HG03439 (cell line): ENCODE results near the gene RPL28.
"Not testable (repeated sequence)": the region's sequence is repeated elsewhere in the genome, so short reads cannot be mapped to it uniquely, and the experiment has no call there.

Experiments used
- ATAC-seq: cut with Tn5 transposase; IDR thresholded peaks from one replicate; pipeline ENCODE4 v1.9.1; 2021; ENCODE audit warnings: mild to moderate bottlenecking, moderate library complexity; ENCODE audit not compliant: unreplicated experiment

The RPL28 gene

DNA sequence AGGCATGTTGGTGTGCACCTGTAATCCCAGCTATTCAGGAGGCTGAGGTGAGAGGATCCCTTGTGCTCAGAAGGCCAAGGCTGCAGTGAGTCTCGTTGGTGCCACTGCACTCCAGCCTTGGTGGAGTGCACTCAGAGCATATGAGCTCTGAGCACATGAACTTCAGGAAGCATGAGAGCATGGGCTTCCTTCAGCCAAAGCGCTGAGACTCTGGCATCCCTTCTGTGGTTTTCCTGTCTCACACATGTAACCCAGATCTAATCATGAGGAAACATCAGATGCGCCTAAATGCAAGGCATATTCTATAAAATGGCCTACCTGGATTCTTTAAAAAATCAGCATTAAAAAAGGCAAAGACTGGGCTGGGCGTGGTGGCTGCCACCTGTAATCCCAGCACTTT is 35.5 kb downstream of the RPL28 start:
- not testable (repeated sequence) for ATAC-seq

- ATAC-seq, result no peak
Measured at GRCh38 chr19:55423225-55424005, 37.7 kb downstream of the RPL28 start.

DNA sequence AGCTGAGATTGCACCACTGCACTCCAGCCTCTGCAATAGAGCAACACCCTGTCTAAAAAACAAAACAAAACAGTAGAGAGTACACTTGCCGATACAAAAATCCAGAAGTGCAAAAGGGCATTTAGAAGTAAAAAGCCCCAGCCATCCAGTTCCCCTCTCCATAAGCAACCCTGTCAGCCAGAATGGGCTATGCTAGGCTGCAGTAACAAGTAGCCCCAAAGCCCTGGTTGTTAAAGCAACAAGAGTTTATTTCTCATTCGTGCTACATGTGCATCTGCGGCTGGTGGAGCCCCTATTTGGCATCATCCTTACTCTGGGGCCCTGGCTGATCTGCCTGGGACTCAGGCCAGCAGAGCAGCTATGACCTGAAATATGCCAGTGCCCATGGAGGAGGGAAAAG is 38.8 kb downstream of the RPL28 start:
- no peak for ATAC-seq

- ATAC-seq, result no peak
Measured at GRCh38 chr19:55426042-55426441, 40.3 kb downstream of the RPL28 start.

- ATAC-seq, result no peak
Measured at GRCh38 chr19:55431183-55431582, 45.5 kb downstream of the RPL28 start.

DNA sequence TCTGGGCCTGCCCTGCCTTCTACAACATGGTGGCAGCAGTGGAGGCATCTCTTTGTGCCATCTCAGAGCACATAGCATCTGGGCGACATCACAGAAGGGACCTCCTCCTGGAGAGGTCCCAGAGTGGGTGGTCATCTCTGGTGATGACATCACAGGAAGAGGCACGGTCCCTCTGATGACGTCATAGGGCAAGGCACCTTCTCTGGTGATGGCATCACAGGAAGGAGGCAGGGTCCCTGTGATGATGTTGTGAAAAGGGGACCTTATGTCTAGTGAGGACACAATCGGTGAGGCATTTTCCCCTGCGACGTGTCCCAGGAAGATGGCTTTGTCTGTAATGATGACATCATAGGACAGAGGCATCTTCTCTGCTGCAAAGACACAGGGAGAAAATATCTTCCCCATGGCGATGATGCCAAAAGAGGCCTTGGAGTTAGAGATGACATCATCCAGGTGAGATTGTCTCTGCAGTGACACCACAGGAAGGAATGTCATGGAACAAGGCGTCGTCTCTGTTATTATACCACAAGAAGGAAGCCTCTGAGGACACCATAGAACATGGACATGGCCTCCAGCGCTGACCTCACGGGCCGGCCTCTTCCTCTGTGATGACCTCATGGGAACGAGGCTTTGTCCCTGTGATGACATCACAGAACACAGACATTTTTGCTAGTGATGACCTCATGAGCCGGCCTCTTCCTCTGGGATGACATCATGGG is 46.7 kb downstream of the RPL28 start:
- ATAC-seq, result no peak

DNA sequence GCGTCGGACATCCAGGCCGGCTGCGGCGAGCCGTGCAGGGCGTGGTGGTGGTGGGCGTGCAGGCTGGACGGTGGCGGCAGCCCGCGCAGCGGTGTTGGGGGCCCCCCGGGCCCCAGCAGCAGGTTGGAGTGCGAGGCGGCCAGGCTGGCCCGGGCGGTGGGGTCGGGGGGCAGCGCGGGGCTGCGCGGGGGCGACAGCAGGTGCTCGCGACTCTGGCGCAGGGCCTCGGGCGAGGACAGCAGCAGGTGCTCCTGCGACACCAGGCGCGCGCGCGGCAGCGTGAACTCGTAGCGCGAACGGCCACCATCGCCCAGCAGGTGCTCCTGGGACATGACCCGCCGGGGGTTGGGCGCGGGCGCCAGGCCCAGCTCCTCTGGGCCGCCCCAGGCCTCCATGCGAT is 47.6 kb downstream of the RPL28 start:
- no peak for ATAC-seq

DNA sequence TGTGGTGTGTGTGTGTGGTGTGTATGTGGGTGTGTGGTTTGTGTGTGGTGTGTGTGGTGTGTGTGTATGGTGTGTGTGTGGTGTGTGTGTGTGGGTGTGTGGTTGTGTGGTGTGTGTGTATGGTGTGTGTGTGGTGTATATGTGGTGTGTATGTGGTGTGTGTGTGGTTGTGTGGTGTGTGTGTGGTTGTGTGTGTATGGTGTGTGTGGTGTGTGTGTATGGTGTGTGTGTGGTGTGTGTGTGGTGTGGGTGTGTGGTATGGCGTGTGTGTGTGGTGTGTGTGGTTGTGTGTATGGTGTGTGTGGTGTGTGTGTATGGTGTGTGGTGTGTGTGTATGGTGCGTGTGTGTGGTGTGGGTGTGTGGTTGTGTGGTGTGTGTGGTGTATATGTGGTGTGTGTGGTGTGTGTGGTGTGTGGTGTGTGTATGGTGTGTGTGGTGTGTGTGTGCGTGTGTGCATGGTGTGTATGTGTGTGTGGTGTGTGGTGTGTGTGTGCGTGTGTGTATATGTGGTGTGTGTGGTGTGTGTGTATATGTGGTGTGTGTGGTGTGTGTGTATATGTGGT is 48.7 kb downstream of the RPL28 start:
- ATAC-seq, result no peak

DNA sequence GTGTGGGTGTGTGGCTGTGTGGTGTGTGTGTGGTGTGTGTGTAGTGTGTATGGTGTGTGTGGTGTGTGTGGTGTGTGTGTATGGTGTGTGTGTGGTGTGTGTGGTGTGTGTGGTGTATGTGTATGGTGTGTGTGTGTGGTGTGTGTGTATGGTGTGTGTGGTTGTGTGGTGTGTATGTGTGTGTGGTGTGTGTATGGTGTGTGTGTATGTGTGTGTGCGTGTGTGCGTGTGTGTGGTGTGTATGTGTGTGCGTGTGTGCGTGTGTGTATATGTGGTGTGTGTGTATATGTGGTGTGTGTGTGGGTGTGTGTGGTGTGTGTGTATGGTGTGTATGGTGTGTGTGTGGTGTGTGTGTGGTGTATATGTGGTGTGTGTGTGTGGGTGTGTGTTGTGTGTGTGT is 49.3 kb downstream of the RPL28 start:
- ATAC-seq, result no peak

GRCh38 chr19:55436847-55437246 is 51.1 kb downstream of the RPL28 start:
- ATAC-seq, result no peak

DNA sequence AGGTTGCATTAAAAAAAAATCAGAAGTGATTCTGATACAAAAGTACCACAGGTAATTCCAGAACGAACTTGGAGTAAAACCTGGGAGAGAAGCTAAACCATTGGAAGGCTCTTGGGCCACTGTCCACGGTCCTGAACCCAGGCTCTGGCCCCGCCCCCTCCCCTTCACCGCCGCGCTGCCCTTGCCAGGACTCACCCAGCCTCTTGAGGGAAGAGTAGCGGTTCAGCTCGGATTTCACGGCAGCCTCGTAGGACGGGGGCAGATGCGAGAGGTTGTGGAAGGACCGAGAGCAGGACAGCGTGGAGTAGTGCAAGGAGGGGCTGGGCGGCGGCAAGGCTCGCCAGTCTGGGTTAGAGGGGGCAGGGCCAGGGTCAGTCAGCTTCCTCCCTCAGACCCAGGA is 51.7 kb downstream of the RPL28 start:
- ATAC-seq, result no peak

GRCh38 chr19:55439052-55439451 is 53.3 kb downstream of the RPL28 start:
- ATAC-seq, result no peak

GRCh38 chr19:55440411-55441105 is 54.8 kb downstream of the RPL28 start:
- ATAC-seq, result no peak

GRCh38 chr19:55441319-55441691 is 55.6 kb downstream of the RPL28 start:
- no peak for ATAC-seq

- no peak for ATAC-seq
Measured at GRCh38 chr19:55441692-55442321, 56.1 kb downstream of the RPL28 start.

- ATAC-seq, result no peak
Measured at GRCh38 chr19:55442372-55442961, 56.7 kb downstream of the RPL28 start.

- ATAC-seq, result no peak
Measured at GRCh38 chr19:55443045-55443823, 57.5 kb downstream of the RPL28 start, which contains the start of gene SHISA7. TSS of gene SHISA7 (minus strand) at chr19:55443300. CDS start at chr19:55442863, 437 bp downstream.

DNA sequence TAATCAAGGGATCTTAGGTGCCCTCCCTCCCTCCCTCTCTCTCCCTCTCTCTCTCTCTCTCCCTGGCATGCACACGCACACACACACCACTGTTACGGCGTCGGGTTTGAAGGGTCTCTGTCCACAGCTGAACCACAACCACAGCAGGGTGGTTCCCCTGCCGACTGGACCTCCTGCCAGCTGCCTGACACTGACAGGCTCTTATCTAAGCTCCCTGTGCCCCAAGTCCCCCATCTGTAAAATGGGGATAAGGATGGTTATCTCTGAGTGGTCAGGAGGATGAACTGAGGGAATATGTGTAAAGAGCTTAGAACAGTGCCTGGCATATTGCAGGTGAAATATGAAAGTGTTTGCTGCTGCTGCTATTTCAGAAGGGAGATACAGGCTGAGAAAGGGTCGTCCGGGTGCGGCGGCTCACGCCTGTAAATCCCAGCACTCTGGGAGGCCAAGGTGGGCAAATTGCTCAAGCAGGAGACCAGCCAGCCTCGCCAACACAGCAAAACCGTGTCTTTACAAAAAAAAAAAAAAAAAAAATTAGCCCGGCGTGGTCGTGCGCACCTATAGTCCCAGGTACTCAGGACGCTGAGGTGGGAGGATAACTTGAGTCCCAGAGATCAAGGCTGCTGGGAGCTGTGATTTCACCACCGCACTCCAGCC is 58.2 kb downstream of the RPL28 start:
- ATAC-seq, result no peak

GRCh38 chr19:55444646-55445045 is 58.9 kb downstream of the RPL28 start:
- ATAC-seq, result no peak
